ENCODE results near the gene SMPD4. TPM values are rescaled to one million over a fixed set of nuclear protein-coding genes. Genes with fewer than 3 reads are reported as not detected.
"Not testable (repeated sequence)": the region's sequence is repeated elsewhere in the genome, so short reads cannot be mapped to it uniquely, and the experiment has no call there.

SMPD4 gene
- total and polyA plus RNA-seq, 2 of the 13 experiments (the other 11 are each of a cell fraction or from before 2014, with no cell fraction given) = 63.2 to 70.5 TPM

DNA sequence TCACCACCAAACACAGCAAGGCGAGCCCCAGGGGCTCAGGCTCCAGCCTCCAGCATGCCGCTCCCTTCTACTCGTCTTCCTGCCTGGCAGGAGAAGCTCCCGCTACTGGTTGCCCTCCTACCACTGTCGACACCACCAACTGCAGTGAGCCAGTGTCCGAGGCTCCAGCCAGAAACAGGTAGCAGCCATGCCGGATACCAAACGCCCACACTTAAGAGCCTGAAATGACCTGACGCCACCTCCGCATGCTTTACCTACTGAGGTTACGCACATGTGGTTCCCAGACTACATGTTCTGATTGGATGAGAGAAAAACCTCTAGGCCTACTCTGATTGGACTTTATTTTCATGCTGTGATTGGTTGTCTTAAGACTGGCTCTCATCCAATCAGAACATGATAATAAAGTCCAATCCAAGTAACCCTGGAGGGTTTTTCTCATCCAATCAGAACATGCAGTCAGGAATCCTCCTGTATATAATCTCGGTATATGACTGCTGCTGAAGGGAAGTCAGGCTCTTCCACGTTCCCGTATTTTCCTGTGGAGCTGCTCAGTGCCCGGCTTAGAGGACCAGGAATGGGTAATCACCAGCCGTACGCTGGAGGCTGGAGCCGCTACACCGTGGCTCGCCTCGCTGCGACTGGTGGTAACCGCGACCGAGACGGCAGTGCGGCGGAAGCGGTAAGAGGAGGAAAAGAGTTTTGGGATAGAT is 52.1 kb downstream of the SMPD4 start, which contains the start of gene POTEF:
Gene POTEF (minus strand): TSS at position 103 of the 710 bp plus-strand sequence. CDS start 8,707 bp downstream, outside the sequence.
- Histone ChIP-seq H3K9ac (ENCODE audit: insufficient read depth, low read depth, low read length) (peak within 1 kb of the TSS; percentile 54; the same call in 1 of the 2 replicates), H3K4me3 (replicated peaks in 1 of 3; ENCODE audit: insufficient read depth in 1 of 3, low read depth in 2 of 3, low read length in 3 of 3) (peak within 1 kb of the TSS; percentile 30 to 66 (median 56); a peak in 5 of 6 replicates), H3K4me2 (ENCODE audit: low read depth, low read length) (peak within 1 kb of the TSS; percentile 73)
- H4K20me1 ChIP-seq (ENCODE audit: insufficient read depth, low read length); H3K9me3 ChIP-seq (ENCODE audit: low read length); in situ Hi-C loops (cut with HindIII; ENCODE audit: extremely low pct_ligation_motif_present, low pct_unique_long_range_greater_than_20kb); intact Hi-C loops (cut with micrococcal nuclease; ENCODE audit: unreplicated experiment); H3K27me3 ChIP-seq (ENCODE audit: control insufficient read depth in 1 of 2, insufficient read depth in 2 of 2, low read length in 2 of 2); H3K4me1 ChIP-seq (ENCODE audit: insufficient read depth, low read length); H3K36me3 ChIP-seq (replicated peaks in 1 of 2; ENCODE audit: control insufficient read depth in 1 of 2, insufficient read depth in 2 of 2, low read length in 2 of 2); H3K27ac ChIP-seq (ENCODE audit: extremely low read length, insufficient read depth, low read length); BruUV-seq (replicated peaks); H2AFZ ChIP-seq (ENCODE audit: low read length); CTCF ChIA-PET (ENCODE audit: low intra/inter-chr PET ratio, low total read pairs); H3K79me2 ChIP-seq (ENCODE audit: insufficient read depth, low read length): not testable (repeated sequence)
- 72% methylated on average over 20 of the region's 29 CpGs for WGBS (ENCODE audit: low lambda C conversion rate)
- ATAC-seq (peak; percentile 88), FAIRE-seq (peak; percentile 76), DNase-seq (ENCODE audit: low spot score) (peak; percentile 76)
- POLR2A ChIA-PET = interaction anchor here (0.7 kb wide), 1 partner anchor 1080 kb away, joined by 11 read pairs; the partner anchor contains the start of gene POTEE
- 0 out of 2 replicates have a peak, but pooled peaks have one; percentile 30 for TF ChIP-seq ZNF792 (CRISPR knock-in tag; IDR thresholded peaks at IDR 0.05)
- peak; percentile 50 for TF ChIP-seq POLR2G (IDR thresholded peaks at IDR 0.05; ENCODE audit: low read depth, low read length)
- peak; percentile 70 for TF ChIP-seq GATAD1 (CRISPR knock-in tag; IDR thresholded peaks at IDR 0.05)
- TF ChIP-seq, protein P1, sequence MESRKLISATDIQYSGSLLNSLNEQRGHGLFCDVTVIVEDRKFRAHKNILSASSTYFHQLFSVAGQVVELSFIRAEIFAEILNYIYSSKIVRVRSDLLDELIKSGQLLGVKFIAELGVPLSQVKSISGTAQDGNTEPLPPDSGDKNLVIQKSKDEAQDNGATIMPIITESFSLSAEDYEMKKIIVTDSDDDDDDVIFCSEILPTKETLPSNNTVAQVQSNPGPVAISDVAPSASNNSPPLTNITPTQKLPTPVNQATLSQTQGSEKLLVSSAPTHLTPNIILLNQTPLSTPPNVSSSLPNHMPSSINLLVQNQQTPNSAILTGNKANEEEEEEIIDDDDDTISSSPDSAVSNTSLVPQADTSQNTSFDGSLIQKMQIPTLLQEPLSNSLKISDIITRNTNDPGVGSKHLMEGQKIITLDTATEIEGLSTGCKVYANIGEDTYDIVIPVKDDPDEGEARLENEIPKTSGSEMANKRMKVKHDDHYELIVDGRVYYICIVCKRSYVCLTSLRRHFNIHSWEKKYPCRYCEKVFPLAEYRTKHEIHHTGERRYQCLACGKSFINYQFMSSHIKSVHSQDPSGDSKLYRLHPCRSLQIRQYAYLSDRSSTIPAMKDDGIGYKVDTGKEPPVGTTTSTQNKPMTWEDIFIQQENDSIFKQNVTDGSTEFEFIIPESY (CRISPR knock-in tag; IDR thresholded peaks at IDR 0.05) = peak; percentile 57; the same call in 1 of the 2 replicates
- 0 out of 2 replicates have a peak, but pooled peaks have one; percentile 43 for TF ChIP-seq YEATS4 (CRISPR knock-in tag; IDR thresholded peaks at IDR 0.05; ENCODE audit: borderline replicate concordance)
- TF ChIP-seq, protein P2, sequence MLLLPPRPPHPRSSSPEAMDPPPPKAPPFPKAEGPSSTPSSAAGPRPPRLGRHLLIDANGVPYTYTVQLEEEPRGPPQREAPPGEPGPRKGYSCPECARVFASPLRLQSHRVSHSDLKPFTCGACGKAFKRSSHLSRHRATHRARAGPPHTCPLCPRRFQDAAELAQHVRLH (CRISPR knock-in tag; IDR thresholded peaks at IDR 0.05; ENCODE audit: borderline replicate concordance, low read depth) = 0 out of 2 replicates have a peak, but pooled peaks have one; percentile 46
- TF ChIP-seq, protein P3, sequence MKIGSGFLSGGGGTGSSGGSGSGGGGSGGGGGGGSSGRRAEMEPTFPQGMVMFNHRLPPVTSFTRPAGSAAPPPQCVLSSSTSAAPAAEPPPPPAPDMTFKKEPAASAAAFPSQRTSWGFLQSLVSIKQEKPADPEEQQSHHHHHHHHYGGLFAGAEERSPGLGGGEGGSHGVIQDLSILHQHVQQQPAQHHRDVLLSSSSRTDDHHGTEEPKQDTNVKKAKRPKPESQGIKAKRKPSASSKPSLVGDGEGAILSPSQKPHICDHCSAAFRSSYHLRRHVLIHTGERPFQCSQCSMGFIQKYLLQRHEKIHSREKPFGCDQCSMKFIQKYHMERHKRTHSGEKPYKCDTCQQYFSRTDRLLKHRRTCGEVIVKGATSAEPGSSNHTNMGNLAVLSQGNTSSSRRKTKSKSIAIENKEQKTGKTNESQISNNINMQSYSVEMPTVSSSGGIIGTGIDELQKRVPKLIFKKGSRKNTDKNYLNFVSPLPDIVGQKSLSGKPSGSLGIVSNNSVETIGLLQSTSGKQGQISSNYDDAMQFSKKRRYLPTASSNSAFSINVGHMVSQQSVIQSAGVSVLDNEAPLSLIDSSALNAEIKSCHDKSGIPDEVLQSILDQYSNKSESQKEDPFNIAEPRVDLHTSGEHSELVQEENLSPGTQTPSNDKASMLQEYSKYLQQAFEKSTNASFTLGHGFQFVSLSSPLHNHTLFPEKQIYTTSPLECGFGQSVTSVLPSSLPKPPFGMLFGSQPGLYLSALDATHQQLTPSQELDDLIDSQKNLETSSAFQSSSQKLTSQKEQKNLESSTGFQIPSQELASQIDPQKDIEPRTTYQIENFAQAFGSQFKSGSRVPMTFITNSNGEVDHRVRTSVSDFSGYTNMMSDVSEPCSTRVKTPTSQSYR (CRISPR knock-in tag; IDR thresholded peaks at IDR 0.05; ENCODE audit: borderline replicate concordance) = 0 out of 2 replicates have a peak, but pooled peaks have one; percentile 13
- TF ChIP-seq, protein P4, sequence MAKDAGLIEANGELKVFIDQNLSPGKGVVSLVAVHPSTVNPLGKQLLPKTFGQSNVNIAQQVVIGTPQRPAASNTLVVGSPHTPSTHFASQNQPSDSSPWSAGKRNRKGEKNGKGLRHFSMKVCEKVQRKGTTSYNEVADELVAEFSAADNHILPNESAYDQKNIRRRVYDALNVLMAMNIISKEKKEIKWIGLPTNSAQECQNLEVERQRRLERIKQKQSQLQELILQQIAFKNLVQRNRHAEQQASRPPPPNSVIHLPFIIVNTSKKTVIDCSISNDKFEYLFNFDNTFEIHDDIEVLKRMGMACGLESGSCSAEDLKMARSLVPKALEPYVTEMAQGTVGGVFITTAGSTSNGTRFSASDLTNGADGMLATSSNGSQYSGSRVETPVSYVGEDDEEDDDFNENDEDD (CRISPR knock-in tag; IDR thresholded peaks at IDR 0.05; ENCODE audit: borderline replicate concordance) = peak; percentile 42; the same call in 1 of the 2 replicates
- TF ChIP-seq, protein P5, sequence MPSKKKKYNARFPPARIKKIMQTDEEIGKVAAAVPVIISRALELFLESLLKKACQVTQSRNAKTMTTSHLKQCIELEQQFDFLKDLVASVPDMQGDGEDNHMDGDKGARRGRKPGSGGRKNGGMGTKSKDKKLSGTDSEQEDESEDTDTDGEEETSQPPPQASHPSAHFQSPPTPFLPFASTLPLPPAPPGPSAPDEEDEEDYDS (CRISPR knock-in tag; IDR thresholded peaks at IDR 0.05) = peak; percentile 74
- TF ChIP-seq, protein P6, sequence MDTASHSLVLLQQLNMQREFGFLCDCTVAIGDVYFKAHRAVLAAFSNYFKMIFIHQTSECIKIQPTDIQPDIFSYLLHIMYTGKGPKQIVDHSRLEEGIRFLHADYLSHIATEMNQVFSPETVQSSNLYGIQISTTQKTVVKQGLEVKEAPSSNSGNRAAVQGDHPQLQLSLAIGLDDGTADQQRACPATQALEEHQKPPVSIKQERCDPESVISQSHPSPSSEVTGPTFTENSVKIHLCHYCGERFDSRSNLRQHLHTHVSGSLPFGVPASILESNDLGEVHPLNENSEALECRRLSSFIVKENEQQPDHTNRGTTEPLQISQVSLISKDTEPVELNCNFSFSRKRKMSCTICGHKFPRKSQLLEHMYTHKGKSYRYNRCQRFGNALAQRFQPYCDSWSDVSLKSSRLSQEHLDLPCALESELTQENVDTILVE (CRISPR knock-in tag; IDR thresholded peaks at IDR 0.05) = 0 out of 2 replicates have a peak, but pooled peaks have one; percentile 27
- TF ChIP-seq, protein P7, sequence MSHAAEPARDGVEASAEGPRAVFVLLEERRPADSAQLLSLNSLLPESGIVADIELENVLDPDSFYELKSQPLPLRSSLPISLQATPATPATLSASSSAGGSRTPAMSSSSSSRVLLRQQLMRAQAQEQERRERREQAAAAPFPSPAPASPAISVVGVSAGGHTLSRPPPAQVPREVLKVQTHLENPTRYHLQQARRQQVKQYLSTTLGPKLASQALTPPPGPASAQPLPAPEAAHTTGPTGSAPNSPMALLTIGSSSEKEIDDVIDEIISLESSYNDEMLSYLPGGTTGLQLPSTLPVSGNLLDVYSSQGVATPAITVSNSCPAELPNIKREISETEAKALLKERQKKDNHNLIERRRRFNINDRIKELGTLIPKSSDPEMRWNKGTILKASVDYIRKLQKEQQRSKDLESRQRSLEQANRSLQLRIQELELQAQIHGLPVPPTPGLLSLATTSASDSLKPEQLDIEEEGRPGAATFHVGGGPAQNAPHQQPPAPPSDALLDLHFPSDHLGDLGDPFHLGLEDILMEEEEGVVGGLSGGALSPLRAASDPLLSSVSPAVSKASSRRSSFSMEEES (CRISPR knock-in tag; IDR thresholded peaks at IDR 0.05) = 0 out of 2 replicates have a peak, but pooled peaks have one; percentile 29
- peak; percentile 12 for TF ChIP-seq YY1 (IDR thresholded peaks at IDR 0.05; ENCODE audit: insufficient read depth, insufficient replicate concordance, low read depth, low read length)
- TF ChIP-seq TAF1 (CRISPR knock-in tag; IDR thresholded peaks at IDR 0.05) = peak; percentile 56; the same call in 1 of the 2 replicates

All from HepG2 (cell line).